GM21381 (cell line): ENCODE measurements around the gene ARL13B.

Source experiments
- ATAC-seq: cut with Tn5 transposase; IDR thresholded peaks from one replicate; pipeline ENCODE4 v1.9.1; 2021; ENCODE audit warnings: mild to moderate bottlenecking, moderate library complexity; ENCODE audit not compliant: unreplicated experiment

The ARL13B gene

GRCh38 chr3:94098452-94098851 lies 118.5 kb downstream of the ARL13B start:
- ATAC-seq, result no peak

- no peak for ATAC-seq
These were observed 119.4 kb downstream of the ARL13B start for GRCh38 chr3:94099311-94099710.

- no peak for ATAC-seq
These were observed 121.9 kb downstream of the ARL13B start for GRCh38 chr3:94101860-94102259.
